Stimulated activated CD8-positive, alpha-beta memory T cell treated with anti-CD3 and anti-CD28 coated beads, Interleukin-2, amount 100 ng/mL, for 1 hour (primary cell): ENCODE results near the gene REV1.
"Not testable (repeated sequence)": the region's sequence is repeated elsewhere in the genome, so short reads cannot be mapped to it uniquely, and the experiment has no call there.

Experiments used
- DNase-seq, 2 donors: peaks; one replicate each; pipeline ENCODE4 v3.0.0-alpha.2; 2020; ENCODE audit warnings: low read depth in 2 of 2

The REV1 gene

DNA sequence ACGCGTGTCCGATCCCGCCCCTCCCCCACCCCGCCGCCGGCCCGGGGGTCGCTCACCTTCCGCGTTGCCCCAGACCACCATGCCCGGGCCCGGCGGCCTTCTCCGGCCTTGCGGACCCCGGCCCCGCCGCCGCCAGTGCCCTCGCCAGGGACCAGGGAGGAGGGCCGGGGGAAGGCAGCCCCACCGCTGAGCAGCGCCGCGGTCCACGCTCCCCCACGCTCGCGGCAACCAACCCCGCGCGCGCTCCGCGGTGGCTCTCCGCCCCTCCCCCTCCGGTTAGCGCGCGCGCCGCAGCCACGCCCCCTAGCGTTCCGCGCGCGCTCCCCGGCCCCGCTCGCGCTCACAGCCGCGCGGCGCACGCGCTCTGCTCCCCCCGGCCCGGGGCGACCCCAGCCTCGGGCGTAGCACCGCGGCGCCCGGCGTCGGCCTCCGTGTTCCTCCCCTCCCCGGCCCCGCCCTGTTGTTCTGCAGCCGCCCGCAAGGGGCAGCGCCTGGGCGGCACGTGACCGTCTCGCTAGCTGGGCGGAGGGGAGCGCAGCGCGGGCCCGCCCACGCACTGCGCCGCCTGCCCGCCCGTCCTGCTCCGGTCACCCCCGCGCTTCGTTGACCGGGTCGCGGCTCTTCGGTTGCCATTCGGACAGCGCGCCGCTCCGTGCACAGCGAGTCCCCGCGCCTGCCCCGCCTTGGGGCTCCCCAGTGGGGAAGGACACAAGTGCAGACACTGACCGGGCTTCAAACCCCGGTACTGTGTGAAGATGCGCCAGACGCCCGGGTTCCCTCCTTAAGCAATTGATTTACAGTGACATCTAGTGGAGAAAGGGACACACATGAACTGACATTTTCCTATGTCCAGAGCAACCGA lies at the start of gene REV1:
TSS of gene REV1 (minus strand) at position 257 of the 862 bp plus-strand sequence. CDS start 25,042 bp downstream, outside the sequence.
- DNase-seq = peak; percentile 85 to 88

- no peak for DNase-seq
Measured at GRCh38 chr2:99537910-99538485, 48.2 kb upstream of the REV1 start.

DNA sequence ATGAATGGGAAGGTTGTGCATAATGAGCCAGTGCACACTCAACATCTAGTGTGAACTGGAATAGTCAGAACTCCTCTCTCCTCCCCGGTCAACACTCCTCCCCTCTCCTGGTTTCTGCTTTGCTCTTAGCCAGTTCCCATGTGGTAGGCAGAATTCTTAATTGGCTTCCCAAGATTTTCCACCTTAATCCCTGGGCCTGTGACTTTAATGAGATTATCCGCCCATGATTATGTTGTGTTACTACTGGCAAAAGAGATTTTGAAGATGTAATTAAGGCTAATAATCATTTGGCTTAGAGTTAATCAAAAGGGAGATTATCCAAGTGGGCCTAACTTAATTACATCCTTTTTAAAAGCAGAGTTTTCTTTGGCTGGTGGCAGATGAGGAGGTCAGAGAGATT lies 34.2 kb upstream of the REV1 start:
- DNase-seq = no peak

- no peak for DNase-seq
Measured at GRCh38 chr2:99522157-99522556, 32.3 kb upstream of the REV1 start.

DNA sequence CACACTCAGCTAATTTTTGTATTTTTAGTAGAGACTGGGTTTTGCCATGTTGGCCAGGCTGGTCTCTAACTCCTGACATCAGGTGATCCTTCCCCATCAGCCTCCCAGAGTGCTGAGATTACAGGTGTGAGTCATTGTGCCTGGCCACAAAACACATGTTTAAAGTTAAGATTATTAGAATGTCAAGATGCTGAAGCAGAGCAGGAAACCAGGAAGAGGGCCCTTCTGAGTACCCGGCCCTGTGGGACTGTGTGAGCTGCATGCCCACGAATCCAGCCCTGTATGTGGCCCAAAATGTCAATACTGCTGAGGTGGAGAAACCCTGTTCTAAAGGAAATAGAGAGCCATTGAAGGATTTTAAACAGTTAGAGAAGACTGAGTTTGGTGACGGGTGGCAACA lies 31.0 kb upstream of the REV1 start:
- no peak for DNase-seq

GRCh38 chr2:99520195-99520594 lies 30.4 kb upstream of the REV1 start:
- no peak for DNase-seq

- no peak for DNase-seq
Measured at GRCh38 chr2:99514357-99514756, 24.5 kb upstream of the REV1 start.

GRCh38 chr2:99512181-99512591 lies 22.4 kb upstream of the REV1 start:
- no peak for DNase-seq

GRCh38 chr2:99509387-99509786 lies 19.6 kb upstream of the REV1 start:
- DNase-seq = no peak

- DNase-seq = no peak
Measured at GRCh38 chr2:99507937-99508818, 18.4 kb upstream of the REV1 start.

DNA sequence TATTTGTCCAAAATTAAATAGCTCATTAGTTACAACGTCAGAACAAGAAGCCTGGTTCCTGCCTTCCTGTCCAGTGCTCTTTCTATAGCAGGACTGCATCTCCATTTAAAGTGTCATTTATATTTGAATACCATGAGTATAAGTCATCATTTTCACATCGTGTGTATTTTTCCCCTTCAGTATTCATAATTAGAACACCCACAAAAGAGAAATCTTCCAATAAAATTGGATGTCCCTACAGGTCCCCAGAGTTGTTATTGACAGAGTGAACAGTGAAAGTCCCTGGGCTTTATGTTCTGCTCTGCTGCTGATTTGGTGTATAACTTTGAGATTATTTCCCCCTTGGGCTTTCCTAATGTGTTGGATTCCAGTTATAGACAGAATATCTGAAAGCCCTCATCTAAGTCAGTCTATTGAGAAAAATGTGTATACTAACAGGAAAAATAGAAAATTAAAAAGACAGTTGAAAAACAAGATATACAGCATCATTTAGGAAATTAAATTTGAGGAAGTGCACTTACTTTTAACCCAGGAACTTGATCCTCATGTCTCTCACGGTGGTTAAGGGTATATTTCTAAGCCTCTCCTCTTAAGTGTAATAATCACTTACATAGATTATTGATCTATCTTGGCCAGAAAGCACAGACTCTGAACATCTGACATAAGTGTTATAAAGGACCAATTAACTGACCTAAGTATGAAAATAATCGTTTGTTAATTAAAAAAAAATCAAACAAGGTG lies 15.2 kb upstream of the REV1 start:
- DNase-seq = no peak

DNA sequence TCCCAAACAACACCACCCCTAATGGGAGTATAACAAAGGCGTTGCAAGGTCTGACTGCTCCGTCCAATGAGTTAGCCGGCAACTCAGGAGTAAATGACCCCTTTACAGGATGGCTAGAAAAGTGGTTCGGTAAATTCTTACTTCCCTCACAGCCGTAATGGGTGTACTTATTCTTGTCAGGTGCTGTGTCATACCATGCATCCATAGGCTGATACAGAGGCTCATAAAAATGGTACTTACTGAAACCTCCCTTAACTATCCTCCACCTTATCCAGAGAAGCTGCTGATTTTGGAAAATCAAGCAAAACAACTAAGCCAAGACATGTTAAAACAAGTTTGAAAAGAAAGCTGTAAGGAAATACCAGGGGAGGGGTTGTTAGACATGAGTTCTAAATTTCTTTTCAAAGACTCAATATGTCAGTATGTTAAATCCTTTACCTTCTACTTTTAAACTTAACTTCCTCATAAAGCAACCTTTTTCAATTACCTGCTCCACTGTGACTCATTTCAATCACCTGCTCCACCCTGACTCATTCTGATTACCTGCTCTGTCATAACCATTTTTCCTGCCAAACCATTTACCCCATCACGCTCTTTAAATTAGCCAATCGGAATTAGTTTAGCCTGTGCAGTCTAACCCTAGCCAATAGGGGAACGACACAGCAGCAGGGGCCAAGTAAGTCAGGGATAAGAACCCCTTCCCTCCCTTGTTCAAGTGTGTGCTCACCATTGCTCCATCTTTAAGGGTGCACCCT lies 14.0 kb upstream of the REV1 start:
- DNase-seq = not testable (repeated sequence)

DNA sequence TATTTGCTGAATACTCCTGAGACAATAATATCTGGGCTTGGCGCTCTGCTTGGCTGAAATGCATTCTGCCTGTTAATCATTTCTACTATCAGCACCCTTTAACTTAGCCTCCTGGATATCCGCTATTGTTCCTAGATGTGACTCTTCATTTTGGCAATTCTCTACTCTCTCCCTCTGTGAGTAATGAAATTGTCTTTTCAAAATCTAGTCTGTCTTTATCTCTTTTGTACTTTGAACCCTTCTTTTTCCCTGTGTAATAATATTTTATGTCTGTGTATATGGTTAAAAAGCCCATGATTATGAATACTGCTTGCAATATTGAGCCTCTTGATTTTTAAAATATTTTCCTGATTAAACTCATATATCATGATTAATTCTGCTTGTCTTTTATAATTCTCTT lies 6.2 kb upstream of the REV1 start:
- no peak for DNase-seq

DNA sequence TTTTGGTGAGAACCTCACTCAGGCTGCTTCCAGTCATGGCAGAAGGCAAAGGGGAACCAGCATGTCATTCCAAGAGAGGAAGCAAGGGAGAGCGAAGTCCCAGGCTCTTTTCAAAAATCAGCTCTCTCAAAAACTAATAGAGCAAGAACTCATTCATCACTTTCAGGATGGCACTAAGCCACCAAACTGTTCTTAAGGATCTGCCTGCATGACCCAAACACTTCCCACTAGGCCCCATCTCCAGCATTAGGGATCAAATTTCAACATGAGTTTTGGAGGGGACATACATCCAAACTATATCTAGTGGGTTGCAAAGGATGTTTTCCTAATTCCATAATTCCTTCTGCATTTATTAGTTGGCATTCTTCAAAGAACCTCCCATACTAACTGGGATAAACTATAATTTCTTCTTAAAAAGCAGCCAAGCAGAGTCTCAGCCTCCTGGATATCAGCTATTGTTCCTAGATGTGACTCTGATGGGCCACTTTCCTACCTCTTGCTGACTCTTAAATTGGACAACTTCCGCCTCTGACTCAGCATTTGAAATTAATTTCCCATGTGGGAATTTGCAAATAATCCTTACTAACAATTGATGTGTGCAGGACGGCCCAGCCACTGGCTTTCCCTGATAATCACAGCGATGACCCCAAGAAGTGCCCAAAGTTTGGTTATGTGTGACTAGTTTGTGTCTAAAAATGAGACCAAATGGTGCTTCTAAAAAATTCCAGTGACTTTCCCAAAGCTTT lies 5.5 kb upstream of the REV1 start:
- no peak for DNase-seq

DNA sequence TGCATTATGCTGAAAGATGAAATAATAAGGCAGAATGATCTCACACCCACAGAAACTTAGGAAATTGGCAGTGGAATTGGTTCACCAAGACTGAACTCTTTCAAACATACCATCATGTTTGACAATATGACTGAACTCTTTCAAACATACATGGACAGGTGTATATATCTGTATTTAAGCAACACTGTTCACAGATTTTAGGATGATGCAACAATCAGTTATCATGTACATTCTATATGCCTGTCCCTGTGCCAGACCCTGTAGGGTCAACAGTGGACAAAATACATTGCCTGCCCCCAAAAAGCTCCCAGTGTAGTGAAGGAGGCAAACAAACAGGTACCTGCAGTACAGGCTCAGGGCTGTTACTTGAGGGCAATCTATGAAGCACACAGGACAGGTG lies 2.9 kb upstream of the REV1 start:
- no peak for DNase-seq

- DNase-seq = no peak
Measured at GRCh38 chr2:99490623-99491461, 1.0 kb upstream of the REV1 start.

DNA sequence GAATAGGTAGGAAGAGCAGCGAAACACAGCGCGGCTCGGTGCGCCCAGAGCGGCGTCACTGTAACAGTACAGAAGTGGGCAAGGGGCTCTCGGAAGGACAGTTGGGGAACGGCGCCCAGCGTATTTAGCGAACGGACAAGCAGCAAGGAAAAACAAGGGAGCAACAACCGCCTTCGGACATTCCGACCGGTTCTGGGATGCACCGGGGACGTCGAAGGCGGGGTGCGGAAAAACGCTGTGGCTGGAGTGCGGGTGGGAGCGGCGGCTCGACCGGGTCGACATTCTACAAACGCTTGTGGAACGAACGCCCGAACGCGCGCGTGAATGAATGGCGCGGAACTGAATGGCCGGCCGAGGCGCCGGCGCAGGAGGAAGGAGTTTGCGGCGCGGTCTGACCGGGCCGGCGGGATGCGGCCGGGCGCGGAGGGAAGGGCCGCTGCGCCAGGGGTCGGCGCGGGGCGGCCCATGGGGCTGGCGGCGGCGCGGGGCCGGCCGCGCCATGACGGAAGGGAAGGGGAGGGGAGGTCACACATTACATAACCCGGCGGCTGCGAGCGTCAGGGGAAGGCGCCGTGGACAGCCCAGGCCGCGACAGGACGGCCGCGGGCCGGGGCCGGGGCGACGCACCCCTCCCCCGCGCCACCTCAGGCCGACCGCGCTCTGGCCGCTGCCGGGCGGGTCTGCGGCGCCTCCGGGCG lies 605 bp downstream of the REV1 start:
- DNase-seq = peak; percentile 5 to 23

DNA sequence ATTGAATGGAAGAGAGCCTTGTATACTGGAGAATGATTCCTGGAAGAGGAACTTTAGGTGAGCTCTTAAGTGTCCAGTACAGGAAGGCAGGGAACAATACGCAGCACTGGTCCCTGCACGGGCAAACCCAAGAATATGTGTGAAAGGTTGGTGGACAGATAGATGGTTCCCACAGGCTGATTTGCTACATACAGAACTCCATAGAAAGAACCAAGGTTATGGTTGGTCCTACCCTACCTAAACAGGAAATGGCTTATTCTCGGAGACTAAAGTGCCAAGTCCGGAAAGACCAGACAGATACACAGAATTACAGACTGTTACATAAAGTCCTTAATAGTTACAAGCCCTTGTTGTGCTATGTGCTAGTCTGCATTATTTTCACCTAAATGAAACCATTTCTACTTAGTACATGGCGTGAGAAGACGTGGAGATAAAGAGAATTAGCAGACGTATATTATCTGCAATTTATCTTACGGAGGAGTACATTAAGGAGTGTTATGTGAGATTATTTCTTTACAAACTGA lies 1.2 kb downstream of the REV1 start:
- no peak for DNase-seq
